MM.1S (cell line): ENCODE data around the gene FRK.

Experiments used
- EZH2 ChIP-seq: fragments of 300-600 bp; sonication (generic); optimal IDR thresholded peaks from 2 replicates; pipeline ENCODE3; 2017; ENCODE audit warnings: low read depth, mild to moderate bottlenecking, antibody characterized with exemption, low read length, mixed read lengths
- TF ChIP-seq, protein P1 (sequence below): fragments of 300-600 bp; sonication (generic); IDR thresholded peaks from 2 replicates; pipeline ENCODE4 v1.5.1; 2016; ENCODE audit warnings: antibody characterized with exemption, low read length, mixed read lengths

DNA sequence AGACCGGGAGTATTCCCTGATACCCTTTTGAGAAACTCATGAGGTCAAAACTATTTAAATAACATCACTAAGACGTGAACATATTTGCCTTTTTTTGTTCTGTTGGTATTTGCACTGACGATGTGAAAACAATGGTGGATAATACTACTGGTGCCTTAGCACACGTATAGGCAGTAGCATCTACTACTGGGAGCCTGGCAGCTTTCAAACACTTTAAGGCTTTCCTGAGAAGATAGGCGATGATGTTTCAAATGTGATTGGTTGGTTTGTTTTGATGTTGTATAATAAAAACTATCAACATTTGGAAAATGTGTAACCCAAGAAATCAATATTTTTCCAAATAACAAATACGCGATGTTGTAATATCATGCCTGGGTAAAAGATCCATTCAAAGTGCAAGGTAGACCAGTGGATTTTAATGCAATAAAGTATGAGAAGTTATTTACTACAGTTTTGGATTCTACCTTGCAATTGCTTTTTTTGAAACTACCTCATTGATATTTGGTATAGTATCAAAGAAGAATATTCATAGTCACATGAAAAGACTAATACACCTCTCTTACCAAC, 166.2 kb downstream of the FRK start:
- no peak for TF ChIP-seq EZH2
- TF ChIP-seq, protein P1, sequence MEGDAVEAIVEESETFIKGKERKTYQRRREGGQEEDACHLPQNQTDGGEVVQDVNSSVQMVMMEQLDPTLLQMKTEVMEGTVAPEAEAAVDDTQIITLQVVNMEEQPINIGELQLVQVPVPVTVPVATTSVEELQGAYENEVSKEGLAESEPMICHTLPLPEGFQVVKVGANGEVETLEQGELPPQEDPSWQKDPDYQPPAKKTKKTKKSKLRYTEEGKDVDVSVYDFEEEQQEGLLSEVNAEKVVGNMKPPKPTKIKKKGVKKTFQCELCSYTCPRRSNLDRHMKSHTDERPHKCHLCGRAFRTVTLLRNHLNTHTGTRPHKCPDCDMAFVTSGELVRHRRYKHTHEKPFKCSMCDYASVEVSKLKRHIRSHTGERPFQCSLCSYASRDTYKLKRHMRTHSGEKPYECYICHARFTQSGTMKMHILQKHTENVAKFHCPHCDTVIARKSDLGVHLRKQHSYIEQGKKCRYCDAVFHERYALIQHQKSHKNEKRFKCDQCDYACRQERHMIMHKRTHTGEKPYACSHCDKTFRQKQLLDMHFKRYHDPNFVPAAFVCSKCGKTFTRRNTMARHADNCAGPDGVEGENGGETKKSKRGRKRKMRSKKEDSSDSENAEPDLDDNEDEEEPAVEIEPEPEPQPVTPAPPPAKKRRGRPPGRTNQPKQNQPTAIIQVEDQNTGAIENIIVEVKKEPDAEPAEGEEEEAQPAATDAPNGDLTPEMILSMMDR, result no peak
